Measurements from ENCODE around the gene MIA2.

GRCh38 chr14:39228509-39229221 is 5.0 kb upstream of the MIA2 start:
- TF ChIP-seq POLR2AphosphoS5 (IDR thresholded peaks at IDR 0.05) (no peak), CTCF (IDR thresholded peaks at IDR 0.05) (no peak)

All from prostate gland (tissue), 2 donors.